Activated CD4-positive, alpha-beta T cell treated with anti-CD3 and anti-CD28 coated beads for 24 hours (primary cell): ENCODE data around the gene ASB8.

Experiments used
- DNase-seq, 2 donors: peaks; one replicate each; pipeline ENCODE4 v3.0.0-alpha.2; 2020; ENCODE audit warnings: low read depth in 2 of 2

Gene ASB8, protein sequence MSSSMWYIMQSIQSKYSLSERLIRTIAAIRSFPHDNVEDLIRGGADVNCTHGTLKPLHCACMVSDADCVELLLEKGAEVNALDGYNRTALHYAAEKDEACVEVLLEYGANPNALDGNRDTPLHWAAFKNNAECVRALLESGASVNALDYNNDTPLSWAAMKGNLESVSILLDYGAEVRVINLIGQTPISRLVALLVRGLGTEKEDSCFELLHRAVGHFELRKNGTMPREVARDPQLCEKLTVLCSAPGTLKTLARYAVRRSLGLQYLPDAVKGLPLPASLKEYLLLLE

DNA sequence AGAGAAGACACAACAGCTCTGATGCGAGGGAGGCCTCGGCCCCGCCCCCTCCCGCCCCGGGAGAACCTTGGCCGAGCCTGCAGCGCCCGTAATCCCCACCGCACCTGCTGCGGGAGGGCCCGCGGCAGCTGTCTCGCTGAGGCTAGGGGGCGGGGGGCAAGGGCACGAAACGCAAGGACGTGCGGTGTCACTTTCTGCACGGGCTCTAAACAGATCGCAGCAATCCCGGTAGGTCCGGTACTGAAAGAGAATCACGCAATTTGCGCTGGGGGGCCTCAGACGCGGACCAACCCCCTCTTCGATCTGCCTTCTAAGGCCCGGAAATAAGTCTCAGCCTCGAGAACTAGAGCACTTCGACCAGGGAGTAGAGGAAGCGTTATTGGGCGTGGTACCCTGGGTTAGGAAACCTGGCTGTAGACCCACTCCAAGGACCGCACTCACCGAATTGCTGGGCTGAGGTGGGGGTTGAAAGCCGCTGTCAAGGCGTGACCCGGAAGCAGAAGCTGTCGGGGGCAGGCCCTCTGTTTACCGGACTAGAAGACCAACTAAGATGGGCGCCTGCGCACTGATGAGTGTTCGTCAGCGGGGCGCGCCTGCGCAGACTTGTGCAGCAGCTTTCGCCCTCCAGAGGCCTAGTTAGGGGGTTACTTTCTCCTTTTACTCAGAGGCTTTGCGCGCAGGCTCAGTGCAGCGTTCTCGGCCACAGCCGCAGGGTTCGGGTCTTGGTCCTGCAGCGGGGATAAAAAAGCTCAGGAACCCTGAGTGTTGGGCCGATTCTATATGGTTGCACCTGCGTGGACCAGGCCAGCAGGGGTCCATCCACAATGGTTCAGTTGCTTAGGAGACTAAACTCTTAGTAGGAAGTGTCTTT, at the start of gene ASB8:
Gene ASB8, minus strand, starts transcription at position 498 of the 871 bp plus-strand sequence. CDS start 4,019 bp downstream, outside the sequence.
- peak; percentile 98 for DNase-seq

- no peak for DNase-seq
Observed at GRCh38 chr12:48203192-48203591, 45.9 kb upstream of the ASB8 start, which contains the start of gene OR10AD1. TSS of gene OR10AD1 (minus strand) at chr12:48203292. CDS start at chr12:48203292, 0 bp downstream.

- DNase-seq: no peak
Observed at GRCh38 chr12:48202766-48203165, 45.5 kb upstream of the ASB8 start.

GRCh38 chr12:48201516-48201915, 44.2 kb upstream of the ASB8 start:
- DNase-seq: no peak

DNA sequence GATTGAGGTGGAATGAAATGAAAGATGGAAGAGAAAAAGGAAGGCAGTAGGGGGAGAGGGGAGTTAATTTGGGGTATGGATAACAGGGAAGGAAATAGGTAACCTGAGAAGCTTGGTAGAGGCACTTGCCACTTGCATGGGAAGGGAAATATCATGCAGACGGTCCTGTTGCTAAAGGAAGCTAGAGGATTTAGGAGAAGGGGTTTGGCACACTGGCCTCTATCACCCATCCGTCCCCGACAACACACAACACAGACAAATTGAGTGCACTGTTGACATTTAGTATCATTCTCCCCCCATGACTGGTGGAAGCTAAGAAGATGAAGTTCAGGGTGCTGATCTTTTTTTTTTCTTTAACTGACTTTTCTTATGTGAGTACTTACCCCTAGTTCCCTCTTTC, 43.8 kb upstream of the ASB8 start:
- no peak for DNase-seq

DNA sequence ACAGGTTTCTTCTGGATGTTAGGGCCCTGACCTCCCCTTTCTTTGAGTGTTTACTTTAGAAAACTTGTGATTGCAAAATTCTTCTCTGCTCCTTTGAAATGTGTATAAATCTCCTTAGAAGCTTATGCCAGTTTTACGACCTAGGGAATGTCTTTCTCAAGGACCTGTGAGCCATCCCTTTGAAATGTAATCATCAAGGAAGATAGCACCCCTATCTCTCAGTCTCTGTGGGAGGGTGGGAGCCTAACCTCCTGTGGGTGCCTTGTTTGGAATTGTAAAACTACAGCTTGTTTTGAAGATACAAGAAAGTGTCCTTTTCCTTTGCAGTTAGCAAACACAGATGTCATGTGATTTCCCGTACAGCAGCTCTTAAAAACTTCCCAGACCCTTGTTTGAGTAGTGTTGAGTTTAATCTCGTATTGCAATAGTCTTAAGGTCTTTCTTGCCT, 42.5 kb upstream of the ASB8 start:
- no peak for DNase-seq

GRCh38 chr12:48198985-48199384, 41.7 kb upstream of the ASB8 start:
- DNase-seq: no peak

- no peak for DNase-seq
Observed at GRCh38 chr12:48198672-48198971, 41.3 kb upstream of the ASB8 start.

DNA sequence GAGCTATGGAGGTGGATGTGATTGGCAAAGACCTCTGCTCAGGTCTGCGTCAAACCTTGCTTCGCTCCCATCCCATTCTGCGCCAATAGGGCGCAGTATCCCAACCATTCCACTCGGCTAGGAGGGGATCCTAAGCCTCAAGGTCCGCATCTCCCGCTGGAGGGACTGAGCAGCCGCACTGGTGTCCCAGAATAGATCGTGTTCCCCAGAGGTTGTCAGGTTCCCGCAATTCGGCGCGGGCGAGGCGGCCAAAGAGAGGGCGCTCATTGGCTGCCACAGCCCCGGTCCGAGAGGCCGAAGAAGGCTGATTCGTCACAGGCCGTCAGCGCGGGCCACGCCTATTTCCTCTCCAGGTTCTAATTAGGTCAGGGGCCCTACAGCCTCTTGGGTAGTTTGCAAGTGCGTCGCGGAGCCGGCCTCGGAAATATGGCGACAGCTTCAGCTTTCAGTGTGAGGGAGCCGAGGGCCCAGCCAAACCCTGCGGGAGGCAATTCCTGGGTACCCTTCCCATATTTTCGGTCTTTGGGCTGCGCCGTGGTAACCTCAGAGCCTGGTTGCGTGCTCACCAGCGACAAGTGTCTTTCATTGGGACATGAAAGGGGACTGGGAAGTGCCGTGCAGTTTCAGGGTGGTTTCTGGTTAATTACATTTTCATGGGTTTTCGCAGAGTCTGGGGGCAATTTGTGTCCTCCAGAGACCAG, 40.8 kb upstream of the ASB8 start:
- DNase-seq: peak; percentile 81 to 87

GRCh38 chr12:48197549-48197970, 40.2 kb upstream of the ASB8 start:
- DNase-seq: no peak

GRCh38 chr12:48194799-48195201, 37.5 kb upstream of the ASB8 start:
- no peak for DNase-seq

- no peak for DNase-seq
Observed at GRCh38 chr12:48193623-48194022, 36.3 kb upstream of the ASB8 start.

- DNase-seq: no peak
Observed at GRCh38 chr12:48192861-48193260, 35.5 kb upstream of the ASB8 start.

DNA sequence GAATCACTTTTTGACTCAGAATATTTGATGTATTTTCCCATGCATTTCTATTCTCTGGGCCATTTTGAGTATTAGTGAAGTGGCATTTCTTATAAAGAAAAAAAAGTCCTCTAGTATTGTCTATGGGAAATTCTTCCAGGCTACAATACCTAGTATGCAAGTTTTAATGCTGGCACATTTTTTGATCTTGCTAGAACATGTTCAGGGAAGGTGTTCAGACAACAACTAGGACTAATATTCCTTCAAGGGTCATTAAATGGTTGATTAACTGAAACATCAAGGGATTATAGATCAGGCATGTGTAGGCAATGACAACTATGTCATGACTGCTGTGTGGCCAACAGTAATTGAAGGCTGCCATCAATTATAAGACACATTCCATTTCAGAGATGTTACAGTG, 33.8 kb upstream of the ASB8 start:
- DNase-seq: no peak

DNA sequence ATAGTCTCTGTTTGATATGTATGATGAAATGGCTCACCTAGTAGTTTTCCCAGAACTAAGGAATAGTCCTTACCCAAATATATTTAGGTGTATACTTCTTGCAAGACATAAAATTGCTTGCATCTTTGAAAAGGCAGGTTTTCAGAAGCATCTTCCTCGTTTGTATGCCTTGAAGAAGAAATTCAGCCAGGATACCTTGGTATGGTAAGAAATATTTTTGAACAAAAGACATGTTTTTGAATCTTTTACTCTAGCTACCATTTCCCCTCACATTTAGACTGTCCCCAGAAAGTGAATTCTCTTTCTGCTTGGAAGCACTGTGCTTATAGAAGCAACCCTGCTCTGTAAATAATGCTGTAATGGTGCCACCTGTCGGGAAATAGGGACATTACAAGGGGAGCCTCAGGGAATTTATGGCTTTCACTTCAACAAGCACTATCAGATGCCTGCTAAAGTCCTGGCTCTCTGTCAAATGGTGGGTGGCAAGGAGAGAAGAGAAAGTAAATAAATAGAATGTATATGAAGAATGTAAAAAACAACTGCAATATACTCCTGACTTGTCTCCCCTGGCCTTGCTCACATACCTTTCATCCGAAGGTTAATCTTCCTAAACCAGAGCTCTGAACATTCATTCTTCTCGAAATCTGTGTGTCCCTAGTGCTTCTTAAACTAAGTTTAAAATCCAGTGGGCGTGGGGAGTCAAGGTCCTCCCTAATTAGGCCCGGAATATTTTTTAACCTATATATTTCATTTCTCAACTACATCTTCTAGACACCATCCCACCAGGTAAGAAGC, 32.2 kb upstream of the ASB8 start:
- peak; percentile 53 to 54 for DNase-seq

DNA sequence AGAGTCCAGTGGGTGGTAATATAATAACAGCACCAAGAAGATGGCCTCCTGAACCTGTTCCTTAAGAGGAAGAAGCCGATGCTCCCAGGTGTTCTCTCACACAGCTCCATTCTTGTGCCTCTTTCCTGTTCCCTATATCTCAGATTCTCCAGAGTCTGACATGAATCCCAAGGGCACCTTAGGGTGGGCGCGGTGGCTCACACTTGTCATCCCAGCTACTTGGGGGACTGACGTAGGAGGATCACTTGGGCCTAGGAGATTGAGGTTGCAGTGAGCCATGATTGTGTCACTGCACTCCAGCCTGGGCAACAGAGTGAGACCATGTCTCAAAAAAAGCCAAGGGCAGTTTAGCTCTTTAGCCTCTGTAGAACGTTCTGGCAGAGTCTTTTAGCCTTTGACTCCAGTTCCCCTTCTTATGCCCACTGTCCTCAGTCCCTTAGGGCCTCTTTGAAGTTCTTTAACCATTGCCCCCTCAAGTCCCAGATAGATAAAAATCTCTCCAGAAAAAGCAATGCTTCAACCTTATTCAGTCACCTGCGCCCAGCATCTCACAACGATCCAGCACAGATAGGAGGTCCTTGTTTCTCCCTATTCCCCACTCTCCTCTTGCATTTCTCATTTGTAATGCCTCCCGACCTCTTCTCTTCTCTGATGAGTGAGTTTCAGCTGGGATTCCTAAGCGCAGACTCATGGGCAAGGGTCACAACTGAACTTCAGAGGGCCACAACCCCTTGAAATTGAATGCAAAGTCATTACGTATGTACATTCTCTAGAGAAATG, 30.8 kb upstream of the ASB8 start:
- DNase-seq: no peak

GRCh38 chr12:48185181-48185919, 28.0 kb upstream of the ASB8 start:
- DNase-seq: no peak

GRCh38 chr12:48184549-48184922, 27.2 kb upstream of the ASB8 start:
- no peak for DNase-seq

DNA sequence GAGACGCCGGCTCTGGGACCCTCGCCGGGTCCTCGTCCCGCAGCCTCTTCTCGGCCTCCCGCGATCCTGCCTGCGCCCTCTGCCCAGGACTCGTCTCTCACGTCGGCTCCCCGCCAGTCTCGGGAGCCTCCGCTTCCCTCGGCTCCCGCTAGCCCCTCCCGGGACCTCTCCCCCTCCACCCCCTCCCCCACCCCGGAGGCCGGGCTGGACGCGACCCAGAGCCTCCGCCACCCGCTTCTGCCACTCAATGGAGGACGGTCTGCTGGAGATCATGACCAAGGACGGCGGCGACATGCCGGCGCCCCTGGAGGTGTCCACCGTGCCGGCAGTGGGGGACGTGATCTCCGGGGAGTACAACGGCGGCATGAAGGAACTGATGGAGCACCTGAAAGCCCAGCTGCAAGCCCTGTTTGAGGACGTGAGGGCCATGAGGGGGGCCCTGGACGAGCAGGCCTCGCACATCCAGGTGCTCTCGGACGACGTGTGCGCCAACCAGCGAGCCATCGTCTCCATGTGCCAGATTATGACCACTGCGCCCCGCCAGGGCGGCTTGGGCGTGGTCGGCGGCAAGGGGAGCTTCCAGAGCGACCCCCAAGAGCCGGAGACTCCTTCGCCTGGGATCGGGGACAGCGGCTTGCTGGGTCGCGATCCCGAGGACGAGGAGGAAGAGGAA, 26.7 kb upstream of the ASB8 start:
- DNase-seq: no peak
